GM18508 (cell line): ENCODE data around the gene KCNQ1.

Source experiments
- ATAC-seq: cut with Tn5 transposase; IDR thresholded peaks from one replicate; pipeline ENCODE4 v1.9.1; 2021; ENCODE audit warnings: moderate number of reproducible peaks; ENCODE audit not compliant: insufficient read depth, unreplicated experiment

KCNQ1 gene

GRCh38 chr11:2792381-2793250, 347.8 kb downstream of the KCNQ1 start:
- no peak for ATAC-seq

GRCh38 chr11:2793701-2794045, 348.9 kb downstream of the KCNQ1 start:
- ATAC-seq: no peak

- ATAC-seq: no peak
These were observed 349.5 kb downstream of the KCNQ1 start for GRCh38 chr11:2794046-2794967.

GRCh38 chr11:2794968-2795322, 350.1 kb downstream of the KCNQ1 start:
- no peak for ATAC-seq

- no peak for ATAC-seq
These were observed 350.7 kb downstream of the KCNQ1 start for GRCh38 chr11:2795491-2795991.

- ATAC-seq: no peak
These were observed 351.3 kb downstream of the KCNQ1 start for GRCh38 chr11:2796091-2796490.

- no peak for ATAC-seq
These were observed 351.8 kb downstream of the KCNQ1 start for GRCh38 chr11:2796508-2797113.

GRCh38 chr11:2797121-2797711, 352.4 kb downstream of the KCNQ1 start:
- no peak for ATAC-seq

GRCh38 chr11:2797741-2798361, 353.0 kb downstream of the KCNQ1 start:
- no peak for ATAC-seq

- no peak for ATAC-seq
These were observed 354.3 kb downstream of the KCNQ1 start for GRCh38 chr11:2798951-2799761.

- ATAC-seq: no peak
These were observed 355.3 kb downstream of the KCNQ1 start for GRCh38 chr11:2799881-2800654.

GRCh38 chr11:2800655-2801531, 356.1 kb downstream of the KCNQ1 start:
- ATAC-seq: no peak

GRCh38 chr11:2801711-2802388, 357.0 kb downstream of the KCNQ1 start:
- no peak for ATAC-seq

- no peak for ATAC-seq
These were observed 357.8 kb downstream of the KCNQ1 start for GRCh38 chr11:2802389-2803185.

GRCh38 chr11:2803186-2804091, 358.6 kb downstream of the KCNQ1 start:
- ATAC-seq: no peak
